ENCODE measurements around the gene RPS15. TPM values are rescaled to one million over a fixed set of nuclear protein-coding genes. Genes with fewer than 3 reads are reported as not detected.

RPS15 gene
- total RNA-seq, 1 donor from 2014 or later: 614 TPM

GRCh38 chr19:1412995-1413800 lies 25.0 kb upstream of the RPS15 start:
- H3K4me3 Mint-ChIP-seq (ENCODE audit: unreplicated experiment): no peak overlapping the region
- peak; percentile 92 for DNase-seq (ENCODE audit: low spot score)
- peak overlapping the region; percentile 74 for H3K27ac Mint-ChIP-seq (ENCODE audit: unreplicated experiment)
- no peaks in the 10 kb centered on the region for H3K27me3 Mint-ChIP-seq (ENCODE audit: low read depth)
- H3K4me1 Mint-ChIP-seq (ENCODE audit: low read depth): peaks cover 70% of the 10 kb centered on the region
- TF ChIP-seq, protein P1, sequence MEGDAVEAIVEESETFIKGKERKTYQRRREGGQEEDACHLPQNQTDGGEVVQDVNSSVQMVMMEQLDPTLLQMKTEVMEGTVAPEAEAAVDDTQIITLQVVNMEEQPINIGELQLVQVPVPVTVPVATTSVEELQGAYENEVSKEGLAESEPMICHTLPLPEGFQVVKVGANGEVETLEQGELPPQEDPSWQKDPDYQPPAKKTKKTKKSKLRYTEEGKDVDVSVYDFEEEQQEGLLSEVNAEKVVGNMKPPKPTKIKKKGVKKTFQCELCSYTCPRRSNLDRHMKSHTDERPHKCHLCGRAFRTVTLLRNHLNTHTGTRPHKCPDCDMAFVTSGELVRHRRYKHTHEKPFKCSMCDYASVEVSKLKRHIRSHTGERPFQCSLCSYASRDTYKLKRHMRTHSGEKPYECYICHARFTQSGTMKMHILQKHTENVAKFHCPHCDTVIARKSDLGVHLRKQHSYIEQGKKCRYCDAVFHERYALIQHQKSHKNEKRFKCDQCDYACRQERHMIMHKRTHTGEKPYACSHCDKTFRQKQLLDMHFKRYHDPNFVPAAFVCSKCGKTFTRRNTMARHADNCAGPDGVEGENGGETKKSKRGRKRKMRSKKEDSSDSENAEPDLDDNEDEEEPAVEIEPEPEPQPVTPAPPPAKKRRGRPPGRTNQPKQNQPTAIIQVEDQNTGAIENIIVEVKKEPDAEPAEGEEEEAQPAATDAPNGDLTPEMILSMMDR (IDR thresholded peaks at IDR 0.05): no peak
- H3K36me3 Mint-ChIP-seq (ENCODE audit: low read depth): no peaks in the 10 kb centered on the region
- no peaks in the 10 kb centered on the region for H3K9me3 Mint-ChIP-seq (ENCODE audit: low read depth)

- Mint-ChIP-seq H3K36me3 (ENCODE audit: low read depth) (peaks cover 8% of the 10 kb centered on the region), H3K4me3 (ENCODE audit: unreplicated experiment) (peak overlapping the region; percentile 62), H3K27me3 (ENCODE audit: low read depth) (no peaks in the 10 kb centered on the region)
These were observed 22.0 kb upstream of the RPS15 start for GRCh38 chr19:1416014-1416841.

DNA sequence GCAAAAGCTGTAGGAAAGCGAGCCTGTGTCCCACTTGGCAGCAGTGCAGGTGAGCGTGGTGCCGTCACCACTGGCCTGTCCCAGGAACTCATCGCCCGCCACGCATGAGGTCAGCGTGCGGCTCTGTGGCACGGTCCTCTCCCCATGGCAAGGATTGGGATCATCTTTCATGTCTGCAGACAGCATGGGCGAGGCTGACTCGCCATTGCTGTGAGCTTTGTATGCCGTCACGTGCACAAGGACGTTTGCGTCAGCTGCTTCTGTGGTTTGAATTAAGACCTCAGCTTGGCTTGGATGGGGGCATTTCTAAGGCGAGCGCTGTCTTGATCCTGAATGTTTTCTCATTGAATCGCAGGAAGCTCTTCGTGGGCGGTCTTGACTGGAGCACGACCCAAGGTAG lies 21.1 kb upstream of the RPS15 start:
- H3K4me1 Mint-ChIP-seq (ENCODE audit: low read depth): peaks cover 35% of the 10 kb centered on the region
- no peak for DNase-seq (ENCODE audit: low spot score)
- no peaks in the 10 kb centered on the region for H3K9me3 Mint-ChIP-seq (ENCODE audit: low read depth)
- TF ChIP-seq, protein P1 (IDR thresholded peaks at IDR 0.05): no peak
- H3K36me3 Mint-ChIP-seq (ENCODE audit: low read depth): peaks cover 8% of the 10 kb centered on the region
- H3K4me3 Mint-ChIP-seq (ENCODE audit: unreplicated experiment): no peak overlapping the region
- peak overlapping the region; percentile 98 for H3K27ac Mint-ChIP-seq (ENCODE audit: unreplicated experiment)
- no peaks in the 10 kb centered on the region for H3K27me3 Mint-ChIP-seq (ENCODE audit: low read depth)

More at GRCh38 chr19:1416014-1416841, 22.0 kb upstream of the RPS15 start:
- no peaks in the 10 kb centered on the region for H3K9me3 Mint-ChIP-seq (ENCODE audit: low read depth)
- DNase-seq (ENCODE audit: low spot score): peak; percentile 88
- H3K27ac Mint-ChIP-seq (ENCODE audit: unreplicated experiment): peak overlapping the region; percentile 98
- H3K4me1 Mint-ChIP-seq (ENCODE audit: low read depth): peaks cover 44% of the 10 kb centered on the region
- TF ChIP-seq, protein P1 (IDR thresholded peaks at IDR 0.05): no peak

GRCh38 chr19:1417681-1418495 lies 20.3 kb upstream of the RPS15 start:
- TF ChIP-seq, protein P1 (IDR thresholded peaks at IDR 0.05): no peak
- DNase-seq (ENCODE audit: low spot score): no peak
- Mint-ChIP-seq H3K4me1 (ENCODE audit: low read depth) (peaks cover 33% of the 10 kb centered on the region), H3K36me3 (ENCODE audit: low read depth) (peaks cover 13% of the 10 kb centered on the region), H3K27me3 (ENCODE audit: low read depth) (no peaks in the 10 kb centered on the region), H3K4me3 (ENCODE audit: unreplicated experiment) (no peak overlapping the region), H3K9me3 (ENCODE audit: low read depth) (no peaks in the 10 kb centered on the region), H3K27ac (ENCODE audit: unreplicated experiment) (peak overlapping the region; percentile 54)

GRCh38 chr19:1418496-1418775 lies 19.8 kb upstream of the RPS15 start:
- no peak for DNase-seq (ENCODE audit: low spot score)
- Mint-ChIP-seq H3K9me3 (ENCODE audit: low read depth) (no peaks in the 10 kb centered on the region), H3K27ac (ENCODE audit: unreplicated experiment) (no peak overlapping the region), H3K4me1 (ENCODE audit: low read depth) (peaks cover 33% of the 10 kb centered on the region), H3K4me3 (ENCODE audit: unreplicated experiment) (no peak overlapping the region), H3K27me3 (ENCODE audit: low read depth) (no peaks in the 10 kb centered on the region), H3K36me3 (ENCODE audit: low read depth) (peaks cover 17% of the 10 kb centered on the region)
- TF ChIP-seq, protein P1 (IDR thresholded peaks at IDR 0.05): no peak

Measured in chondrocyte (in vitro differentiated cells).